ENCODE results near the gene GRK6. TPM values are rescaled to one million over a fixed set of nuclear protein-coding genes. Genes with fewer than 3 reads are reported as not detected.

GRK6 gene
- total RNA-seq, 1 experiment from 2014 or later = 42.3 TPM

DNA sequence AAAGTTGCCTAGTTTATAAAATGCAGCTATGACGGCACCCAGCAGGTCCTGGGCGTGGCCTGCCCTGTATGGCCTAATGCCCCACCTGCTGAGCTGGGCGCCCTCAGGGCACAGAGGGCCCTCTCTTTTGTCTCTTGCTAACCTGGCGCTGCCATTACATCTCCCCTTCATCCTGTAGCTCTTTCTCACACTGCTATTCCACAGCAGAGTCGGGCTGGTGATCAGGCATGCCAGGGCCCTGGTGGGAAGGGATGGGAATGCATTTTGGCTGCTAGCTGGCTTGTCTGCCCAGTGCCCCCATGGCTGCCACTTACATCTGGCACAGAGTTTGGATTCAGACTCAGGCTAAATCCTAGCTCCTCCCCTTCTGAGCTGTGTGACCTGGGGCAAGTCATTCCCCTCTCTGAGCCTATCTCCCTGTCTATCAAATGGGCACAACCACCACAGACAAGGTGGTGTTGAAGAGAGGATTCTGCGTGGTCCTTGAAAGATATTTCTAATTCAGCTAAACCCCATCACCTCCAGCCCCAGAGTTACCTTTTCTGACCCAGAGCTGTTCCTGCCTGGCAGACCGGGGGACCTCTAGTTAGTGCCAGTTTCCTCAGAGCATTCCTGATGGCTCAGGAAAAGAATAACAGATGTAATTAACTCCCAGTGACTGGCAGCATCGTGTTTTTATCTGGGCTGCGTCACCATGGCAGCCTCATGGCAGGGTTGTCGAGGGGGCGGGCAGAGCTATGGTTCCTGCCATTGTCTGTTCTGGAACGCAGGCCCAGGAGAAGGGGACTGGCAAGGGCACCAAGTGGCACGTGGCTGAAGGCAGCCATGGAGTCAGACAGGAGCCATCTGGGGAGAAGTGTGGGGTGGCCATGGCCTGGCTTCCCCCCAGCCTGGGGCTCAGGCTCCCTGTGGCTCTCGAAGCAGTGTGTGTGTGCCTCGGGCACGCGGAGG is 26.5 kb downstream of the GRK6 start:
- DNase-seq (ENCODE audit: low read depth) = no peak

DNA sequence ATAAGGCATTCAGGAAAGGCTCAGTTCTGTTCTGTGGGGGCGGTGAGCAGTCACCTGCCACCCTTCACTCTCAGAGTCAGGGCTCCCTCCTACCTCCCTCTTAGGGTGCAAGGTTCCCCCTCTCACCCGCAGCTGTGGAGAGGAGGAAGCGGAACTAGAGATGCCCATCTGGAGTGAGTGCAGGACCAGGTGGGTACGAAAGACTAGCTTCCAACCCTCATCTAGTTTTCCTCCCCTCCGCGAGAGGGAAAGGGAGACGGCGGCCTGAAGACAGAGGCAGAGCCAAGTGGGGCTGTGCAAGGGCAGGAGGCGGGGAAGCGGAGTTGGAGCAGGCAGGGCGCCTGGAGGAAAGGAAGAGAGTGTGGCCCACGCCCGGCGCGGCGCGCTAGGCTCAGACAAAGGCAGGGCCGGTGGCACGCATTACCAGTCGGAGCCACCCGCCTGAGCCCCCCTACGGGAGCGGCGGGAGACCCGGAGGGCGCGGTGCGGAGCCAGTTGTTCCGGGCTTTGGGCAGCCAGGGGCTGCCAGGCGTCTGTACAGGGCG is 27.4 kb downstream of the GRK6 start:
- no peak for DNase-seq (ENCODE audit: low read depth)

DNA sequence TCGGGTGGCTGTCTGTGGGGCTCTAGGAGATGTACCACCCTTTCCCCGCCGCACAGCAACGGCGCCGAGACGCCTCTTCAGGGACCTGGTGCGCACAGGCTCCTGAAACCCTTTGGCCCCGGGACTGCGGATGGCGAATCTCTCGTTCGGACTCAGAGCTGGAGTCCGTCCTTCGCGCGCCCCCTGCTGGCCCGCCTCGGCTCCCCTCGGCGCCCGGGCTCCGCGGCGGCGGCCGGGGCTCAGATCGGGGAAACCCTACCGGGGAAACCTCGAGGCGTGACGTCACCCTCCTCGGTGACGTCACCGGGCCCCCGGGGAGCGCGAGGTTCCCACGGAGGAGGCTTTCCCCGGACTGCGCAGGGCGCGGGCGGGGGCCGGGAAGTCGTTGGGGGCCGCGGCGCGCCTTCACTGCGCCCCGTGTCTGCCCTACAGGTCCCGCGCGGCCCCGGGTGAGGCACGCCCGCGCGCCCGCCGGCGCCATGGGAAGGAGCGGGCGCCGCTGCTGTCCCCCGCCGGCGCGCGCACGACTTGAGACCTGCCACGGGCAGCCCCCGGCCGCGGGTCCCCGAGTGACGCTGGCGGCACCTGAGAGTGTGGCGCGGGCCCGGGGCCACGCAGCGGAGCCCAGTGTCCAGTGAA is 28.0 kb downstream of the GRK6 start:
- peak; percentile 80 for DNase-seq (ENCODE audit: low read depth)

DNA sequence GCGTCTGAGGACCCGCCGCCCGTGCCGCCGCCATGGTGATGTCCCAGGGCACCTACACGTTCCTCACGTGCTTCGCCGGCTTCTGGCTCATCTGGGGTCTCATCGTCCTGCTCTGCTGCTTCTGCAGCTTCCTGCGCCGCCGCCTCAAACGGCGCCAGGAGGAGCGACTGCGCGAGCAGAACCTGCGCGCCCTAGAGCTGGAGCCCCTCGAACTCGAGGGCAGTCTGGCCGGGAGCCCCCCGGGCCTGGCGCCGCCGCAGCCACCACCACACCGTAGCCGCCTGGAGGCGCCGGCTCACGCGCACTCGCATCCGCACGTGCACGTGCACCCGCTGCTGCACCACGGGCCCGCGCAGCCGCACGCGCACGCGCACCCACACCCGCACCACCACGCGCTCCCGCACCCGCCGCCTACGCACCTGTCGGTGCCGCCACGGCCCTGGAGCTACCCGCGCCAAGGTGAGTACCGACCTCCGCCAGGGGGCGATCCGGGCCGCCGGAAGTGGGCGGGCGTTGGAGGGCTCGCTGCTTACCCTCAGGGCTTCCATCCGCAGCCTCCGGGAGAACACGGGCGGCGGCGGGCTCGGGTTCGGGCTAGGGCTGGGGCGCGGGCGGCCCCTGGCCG is 28.7 kb downstream of the GRK6 start:
- DNase-seq (ENCODE audit: low read depth) = no peak

DNA sequence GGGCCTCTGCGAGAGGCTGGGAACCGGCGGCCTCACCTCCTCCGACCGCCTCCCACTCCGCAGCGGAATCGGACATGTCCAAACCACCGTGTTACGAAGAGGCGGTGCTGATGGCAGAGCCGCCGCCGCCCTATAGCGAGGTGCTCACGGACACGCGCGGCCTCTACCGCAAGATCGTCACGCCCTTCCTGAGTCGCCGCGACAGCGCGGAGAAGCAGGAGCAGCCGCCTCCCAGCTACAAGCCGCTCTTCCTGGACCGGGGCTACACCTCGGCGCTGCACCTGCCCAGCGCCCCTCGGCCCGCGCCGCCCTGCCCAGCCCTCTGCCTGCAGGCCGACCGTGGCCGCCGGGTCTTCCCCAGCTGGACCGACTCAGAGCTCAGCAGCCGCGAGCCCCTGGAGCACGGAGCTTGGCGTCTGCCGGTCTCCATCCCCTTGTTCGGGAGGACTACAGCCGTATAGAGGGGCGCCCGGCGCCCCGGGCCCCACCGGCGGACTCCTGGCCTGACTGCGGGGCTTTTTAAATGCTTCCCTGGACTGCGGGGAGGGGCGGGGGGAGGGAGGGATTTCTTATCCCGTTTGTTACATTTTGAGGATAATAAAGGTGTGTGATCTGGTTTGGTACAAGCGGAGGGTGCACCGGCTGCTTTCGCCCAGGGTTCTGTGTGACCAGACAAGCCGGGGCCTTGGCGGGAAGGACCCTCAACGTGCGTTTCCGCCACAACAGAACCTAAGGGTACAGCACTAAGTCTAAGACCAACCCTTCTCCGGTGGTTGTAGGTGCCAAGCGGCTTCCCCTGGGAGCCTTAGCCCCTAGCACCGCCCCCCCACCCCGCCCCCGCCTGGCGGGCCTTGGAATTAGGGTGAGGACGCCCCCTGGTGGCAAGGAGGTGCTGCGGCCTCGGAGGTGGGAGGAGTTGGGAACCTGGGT is 29.4 kb downstream of the GRK6 start:
- peak; percentile 55 for DNase-seq (ENCODE audit: low read depth)

DNA sequence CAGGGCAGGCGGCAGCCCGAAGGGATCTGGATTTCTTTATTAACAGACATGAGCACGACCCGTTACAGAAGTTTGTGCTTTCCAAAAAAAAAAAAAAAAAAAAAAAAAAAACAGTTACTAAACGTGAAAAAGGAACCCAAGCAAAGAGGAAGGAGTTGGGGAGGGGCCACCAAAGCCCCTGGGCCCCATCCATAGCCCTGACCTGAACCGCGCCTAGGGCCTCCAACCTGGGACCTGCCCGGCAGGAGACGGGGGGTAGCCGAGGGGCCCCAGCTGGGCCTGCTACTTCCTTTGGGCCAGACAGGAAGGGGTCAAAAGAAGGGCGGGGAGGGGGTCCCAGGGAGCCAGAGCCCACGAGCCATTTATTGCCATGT is 30.1 kb downstream of the GRK6 start:
- no peak for DNase-seq (ENCODE audit: low read depth)

DNA sequence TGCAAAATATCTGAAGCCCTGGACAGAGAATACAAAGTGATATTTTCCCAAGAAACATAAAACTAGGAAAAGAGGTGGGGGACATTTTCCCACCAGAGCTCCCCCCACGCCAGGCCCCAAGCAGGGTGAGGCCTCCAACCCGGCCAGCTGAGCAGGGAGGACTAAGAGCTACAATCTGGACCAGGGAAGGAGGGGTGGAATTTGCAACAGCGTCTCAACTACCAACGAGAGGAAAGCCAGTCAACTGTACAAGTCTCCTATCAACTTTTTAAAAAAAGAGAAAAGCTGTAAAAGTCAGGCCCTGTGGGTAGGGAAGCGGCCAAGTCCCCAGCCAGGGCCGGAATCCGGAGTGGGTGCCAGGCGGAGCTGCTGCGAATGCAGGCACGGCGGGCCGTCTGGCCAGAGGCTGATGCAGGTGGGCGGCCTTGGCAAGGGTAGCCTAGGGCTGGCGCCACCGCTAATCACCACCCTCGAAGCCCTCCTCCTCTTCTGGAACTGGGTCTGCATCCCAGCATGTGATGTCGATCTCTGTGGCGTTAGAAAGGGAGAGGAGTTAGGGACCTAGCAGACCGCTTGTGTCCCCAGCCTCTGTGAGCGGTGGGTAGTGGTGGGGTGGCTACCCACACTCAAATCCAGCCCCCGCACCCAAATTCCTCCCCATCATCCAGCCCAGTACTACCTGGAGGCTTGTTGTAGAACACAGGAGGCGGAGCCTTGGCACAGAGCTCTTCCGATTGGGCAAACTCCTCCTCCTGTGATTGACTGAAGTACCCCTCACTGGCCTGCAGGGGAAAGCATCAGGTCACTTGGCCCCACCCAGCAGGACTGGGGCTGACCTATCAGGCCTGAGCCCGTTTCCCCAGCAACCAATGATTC is 30.7 kb downstream of the GRK6 start:
- peak; percentile 93 for DNase-seq (ENCODE audit: low read depth)

DNA sequence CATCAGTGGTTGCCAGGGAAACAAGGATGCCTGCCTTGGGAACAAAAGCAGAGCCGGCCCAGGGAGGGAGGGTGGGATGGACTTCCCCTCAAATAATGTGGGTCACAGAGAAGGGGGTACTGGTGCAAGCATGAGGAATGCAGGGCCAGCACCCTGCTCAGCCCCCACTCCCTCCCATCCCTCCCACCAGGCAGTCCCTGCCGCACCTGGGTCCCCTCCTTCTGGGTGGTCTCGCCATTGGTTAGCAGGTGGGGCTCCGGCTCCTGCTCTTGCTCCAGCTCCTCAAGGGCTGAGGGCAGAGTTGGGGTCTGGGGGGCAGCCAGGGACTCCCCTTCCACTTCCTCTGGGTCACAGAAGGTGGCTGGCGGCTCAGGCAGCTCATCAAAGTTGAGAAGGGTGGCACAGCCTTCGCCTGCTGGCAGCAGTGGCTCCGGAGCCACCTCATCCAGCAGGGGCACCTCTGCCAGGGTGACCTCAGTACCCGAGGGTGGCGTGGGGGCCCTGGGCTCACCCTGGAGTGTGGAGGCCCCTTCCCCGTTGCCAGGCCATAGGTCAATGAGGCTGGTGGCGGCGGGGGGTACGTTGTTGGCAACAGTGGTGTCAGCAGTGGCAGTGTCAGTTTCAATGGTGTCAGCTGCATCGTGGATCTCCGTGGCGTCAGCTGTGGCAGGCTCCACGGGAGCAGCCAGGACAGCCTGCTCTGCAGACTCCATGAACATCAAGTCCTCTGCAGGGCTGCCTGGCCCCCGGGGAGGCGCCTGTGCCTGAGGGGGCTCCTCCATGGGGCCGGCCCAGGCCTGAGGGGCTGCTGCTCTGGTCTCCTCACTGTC is 31.6 kb downstream of the GRK6 start:
- DNase-seq (ENCODE audit: low read depth) = no peak

DNA sequence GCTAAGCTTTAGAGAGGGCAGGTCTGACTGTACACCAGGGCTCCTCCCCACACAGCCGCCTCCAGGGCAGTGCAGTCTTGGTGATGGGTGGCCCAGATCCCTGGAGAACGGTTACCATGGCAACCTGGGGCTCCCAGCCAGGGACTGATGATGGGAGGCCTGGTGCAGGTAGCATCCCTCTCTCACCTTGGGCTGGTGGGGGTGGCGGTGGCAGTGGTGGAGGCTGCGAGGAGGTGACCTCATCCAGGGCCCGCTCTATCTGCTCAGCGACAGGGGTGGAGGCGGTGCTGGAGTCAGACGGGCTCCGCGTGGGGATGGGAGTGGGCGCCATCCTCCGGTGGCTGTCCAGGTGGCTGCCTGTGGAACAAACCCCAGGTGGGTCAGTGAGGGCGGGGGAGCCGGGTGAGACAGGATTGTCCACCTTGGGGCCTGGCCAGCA is 32.5 kb downstream of the GRK6 start:
- no peak for DNase-seq (ENCODE audit: low read depth)

DNA sequence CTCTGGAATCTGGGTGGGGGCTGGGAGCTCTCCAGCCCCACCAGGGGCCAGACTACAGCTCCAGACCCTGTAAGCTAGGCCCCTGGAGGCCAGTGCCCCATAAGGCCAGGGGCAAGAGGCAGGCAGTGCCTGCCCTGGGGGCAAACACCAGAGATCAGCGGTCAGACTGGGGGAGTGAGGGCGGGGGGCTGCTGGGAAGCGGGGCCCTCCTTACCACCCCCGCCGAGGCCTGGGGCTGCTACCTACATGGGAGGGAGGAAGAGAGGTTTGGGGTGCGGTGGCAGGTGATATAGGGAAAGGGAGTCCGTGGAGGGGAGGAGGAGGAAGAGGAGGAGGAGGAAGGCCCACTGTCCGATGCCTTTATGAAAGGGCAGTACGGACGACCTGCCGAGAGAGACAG is 32.9 kb downstream of the GRK6 start:
- DNase-seq (ENCODE audit: low read depth) = no peak

DNA sequence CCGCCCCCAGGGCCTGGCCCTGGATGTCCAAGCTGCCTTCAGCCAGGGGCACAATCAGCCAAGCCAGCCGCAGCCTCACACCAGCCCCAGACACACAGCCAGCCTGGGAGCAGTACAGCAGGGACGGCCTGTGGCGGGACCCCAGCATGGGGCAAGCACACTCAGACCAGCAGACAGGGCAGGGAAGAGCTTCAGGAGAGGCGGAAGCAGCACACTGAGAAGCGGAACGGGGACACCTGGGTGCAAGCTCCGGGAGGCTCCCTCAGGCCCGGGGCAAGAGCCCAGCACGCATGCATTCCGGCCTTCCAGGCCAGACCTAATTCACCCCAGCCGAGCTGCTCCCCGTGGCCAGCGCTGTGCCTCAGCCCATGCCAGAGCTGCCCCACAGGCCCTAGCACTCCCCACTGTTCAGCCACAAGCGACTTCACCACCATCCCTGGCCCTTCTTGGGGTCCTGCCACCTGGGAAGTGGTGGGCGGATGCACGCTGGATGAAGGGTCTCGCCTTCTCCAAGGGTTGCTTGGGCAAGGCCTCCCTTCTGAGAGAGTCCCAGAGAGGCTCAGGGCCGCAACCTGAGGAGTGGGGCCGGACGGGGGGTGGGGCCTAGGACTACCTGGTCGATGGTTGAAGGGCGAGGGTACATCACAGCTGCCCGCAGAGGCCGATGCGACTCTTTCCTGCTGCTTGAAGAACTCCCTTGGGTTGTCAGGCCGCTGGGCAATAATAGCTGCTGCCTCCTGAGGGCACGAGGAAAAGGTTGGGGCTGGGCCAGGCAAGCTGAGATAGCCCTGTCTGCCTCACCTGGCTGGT is 33.5 kb downstream of the GRK6 start:
- DNase-seq (ENCODE audit: low read depth) = no peak

DNA sequence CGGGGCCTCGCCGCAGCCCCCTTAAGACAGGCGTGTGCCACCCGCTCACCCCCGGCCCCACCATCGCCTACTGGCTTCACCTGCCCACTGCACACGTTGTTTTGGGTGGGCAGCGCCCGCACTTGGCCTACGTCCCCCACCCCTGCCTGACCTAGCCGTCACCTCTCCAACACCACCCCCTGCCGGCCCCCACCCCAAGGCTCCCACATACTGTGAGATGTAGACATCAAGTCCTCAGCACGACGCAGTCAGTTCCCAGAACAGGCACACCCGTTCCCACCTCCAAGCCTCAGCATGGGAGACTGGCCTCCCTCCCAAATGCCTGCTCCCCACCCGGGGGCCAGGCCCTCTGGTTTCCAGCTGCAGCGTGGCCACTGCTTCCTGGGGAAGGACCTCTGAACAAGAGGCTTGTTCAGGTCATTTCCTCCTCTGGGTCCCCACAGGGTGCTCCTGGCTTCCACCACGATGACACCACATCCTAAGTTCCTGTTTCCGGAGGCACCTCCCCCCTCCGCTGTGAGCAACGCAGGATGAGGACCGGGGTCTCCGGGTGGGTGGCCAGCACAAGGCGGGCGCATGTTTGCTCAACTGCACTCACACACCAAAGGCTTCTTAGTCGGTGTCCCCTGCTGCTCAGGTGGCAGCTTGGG is 35.7 kb downstream of the GRK6 start:
- DNase-seq (ENCODE audit: low read depth) = no peak

DNA sequence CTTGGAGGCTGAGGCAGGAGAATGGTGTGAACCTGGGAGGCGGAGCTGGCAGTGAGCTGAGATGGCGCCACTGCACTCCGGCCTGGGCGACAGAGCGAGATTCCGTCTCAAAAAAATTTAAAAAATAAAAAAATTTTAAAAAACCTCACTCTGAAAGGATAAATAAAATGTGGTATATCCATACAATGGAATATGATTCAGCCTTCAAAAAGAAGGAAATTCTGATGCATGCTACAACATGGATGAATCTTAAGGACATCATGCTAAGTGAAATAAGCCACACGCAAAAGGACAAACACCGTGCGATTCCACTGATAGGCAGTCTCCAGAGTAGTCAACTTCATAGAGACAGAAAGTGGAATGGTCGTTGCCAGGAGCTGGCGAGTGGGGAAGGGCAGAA is 38.6 kb downstream of the GRK6 start:
- no peak for DNase-seq (ENCODE audit: low read depth)

DNA sequence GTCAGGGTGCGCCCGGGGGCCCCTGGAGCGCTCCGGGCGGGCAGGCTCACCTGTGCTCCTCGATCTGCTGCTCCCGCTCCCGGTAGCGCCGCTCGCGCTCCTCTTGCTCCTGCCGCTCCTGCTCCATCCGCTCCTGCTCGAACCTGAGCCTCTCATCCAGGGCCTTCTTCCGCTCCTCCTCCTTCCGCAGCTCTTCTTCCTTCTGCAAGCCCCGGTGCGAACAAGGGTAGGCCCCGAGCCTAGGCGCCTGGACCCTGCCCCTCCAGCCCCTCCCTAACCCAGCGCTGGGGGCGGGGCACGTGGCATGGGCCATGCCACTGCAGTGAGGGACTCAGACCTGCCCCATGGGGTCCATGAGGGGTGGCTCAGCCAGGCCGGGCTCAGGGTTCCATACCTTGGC is 40.4 kb downstream of the GRK6 start:
- DNase-seq (ENCODE audit: low read depth) = no peak

DNA sequence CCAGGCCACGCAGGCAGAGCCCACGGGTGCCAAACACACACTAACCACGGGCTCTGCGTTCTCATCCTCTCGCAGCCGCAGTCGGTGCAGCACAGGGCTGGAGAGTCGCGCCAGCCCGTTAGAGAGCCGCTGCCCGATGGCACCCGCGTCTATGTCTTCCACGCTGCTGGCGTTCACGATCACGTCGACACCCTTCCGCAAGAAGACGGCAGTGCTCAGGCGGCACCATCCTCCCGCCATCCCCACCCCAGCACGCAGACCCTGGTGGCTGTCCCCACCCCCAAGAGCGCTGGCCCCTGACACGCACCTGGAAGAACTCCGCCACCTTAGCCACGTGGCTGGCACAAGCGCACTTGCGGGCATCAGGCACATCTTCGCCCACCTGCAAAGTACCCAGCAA is 41.0 kb downstream of the GRK6 start:
- DNase-seq (ENCODE audit: low read depth) = no peak

DNA sequence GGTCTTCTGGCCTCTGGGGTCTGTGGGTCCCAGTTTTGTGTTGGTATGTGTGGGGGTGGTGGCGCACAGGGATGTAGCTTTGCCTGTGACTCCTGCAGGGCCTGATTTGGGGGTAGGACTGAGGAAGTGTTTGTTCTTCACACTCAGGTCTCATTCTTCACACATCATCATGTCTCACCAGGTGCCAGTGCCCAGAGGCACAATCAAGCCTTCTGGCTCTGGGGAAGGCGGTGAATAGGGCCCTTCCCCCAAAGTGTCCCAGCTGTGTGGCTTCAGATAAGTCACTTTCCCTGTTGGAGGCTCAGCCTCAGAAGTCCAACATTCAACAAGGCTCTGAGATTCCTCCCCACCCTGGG is 41.8 kb downstream of the GRK6 start:
- no peak for DNase-seq (ENCODE audit: low read depth)

DNA sequence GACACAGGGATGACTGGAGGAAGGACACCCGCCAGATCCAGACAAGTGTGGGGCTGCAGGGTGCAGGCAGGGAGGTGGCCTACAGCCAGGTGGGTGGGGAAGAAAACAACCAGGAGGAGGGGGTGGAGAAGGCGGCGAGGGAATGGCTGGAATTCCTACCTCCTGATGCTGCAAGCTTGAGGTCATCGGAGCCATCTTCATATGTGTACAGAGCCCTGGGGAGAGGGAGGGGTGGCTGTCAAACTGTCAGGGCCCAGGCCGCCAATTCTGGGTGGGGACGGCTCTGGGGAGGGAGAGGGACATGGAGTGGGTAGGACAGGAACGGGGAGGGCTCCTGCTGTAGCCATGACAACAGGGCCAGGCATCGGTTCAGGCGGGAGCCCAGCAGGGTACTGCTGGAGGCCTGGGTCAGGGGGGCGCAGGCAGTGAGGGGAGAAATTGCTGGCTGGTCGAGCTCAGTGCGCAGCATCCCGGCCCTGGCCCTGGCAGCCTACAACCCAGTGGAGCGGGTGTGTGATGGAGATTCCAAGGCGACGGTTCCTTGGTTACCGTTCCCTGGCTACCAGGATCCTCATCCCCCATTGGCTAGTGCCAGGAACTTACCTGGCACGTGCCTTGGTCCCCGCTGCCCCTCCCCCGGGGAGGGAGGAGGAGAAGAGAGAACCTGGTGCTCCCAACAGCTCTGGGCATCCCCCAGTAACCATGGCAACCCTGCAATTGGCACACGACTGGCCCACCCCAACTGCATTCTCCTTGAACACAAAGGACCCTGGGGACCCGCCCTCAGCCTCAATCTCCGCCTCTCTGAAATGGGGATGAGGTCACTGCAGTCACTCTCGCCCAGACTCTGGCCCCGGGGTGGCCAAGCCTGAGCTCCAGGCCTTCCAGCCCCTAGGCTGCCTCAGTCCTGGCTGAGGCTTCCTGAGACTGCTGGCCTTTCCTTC is 42.5 kb downstream of the GRK6 start:
- no peak for DNase-seq (ENCODE audit: low read depth)

Measured in HT1080 (cell line).